Ascending aorta (tissue), 2 donors: ENCODE measurements around the gene CSNK1G1. TPM values are rescaled to one million over a fixed set of nuclear protein-coding genes. Genes with fewer than 3 reads are reported as not detected.
"Not testable (repeated sequence)": the region's sequence is repeated elsewhere in the genome, so short reads cannot be mapped to it uniquely, and the experiment has no call there.

Experiments
- DNase-seq, 2 donors: peaks; one replicate each; pipeline ENCODE4 v3.0.0-alpha.2; 2019; ENCODE audit warnings: low spot score in 2 of 2
- H3K27ac ChIP-seq, 2 donors: fragments of 200-600 bp; sonication (generic); one replicate each; pipeline ENCODE4 v1.5.1; 2016 to 2017; ENCODE audit warnings: mild to moderate bottlenecking in 1 of 2
- H3K27me3 ChIP-seq: fragments of 200-600 bp; sonication (generic); one replicate; pipeline ENCODE4 v1.5.1; 2017
- H3K36me3 ChIP-seq, 2 donors: fragments of 200-600 bp; sonication (generic); one replicate each; pipeline ENCODE4 v1.5.1; 2016
- H3K4me1 ChIP-seq, 2 donors: fragments of 200-600 bp; sonication (generic); one replicate each; pipeline ENCODE4 v1.5.1; 2016 to 2017; ENCODE audit warnings: mild to moderate bottlenecking in 1 of 2
- H3K4me3 ChIP-seq, 2 donors: fragments of 200-600 bp; sonication (generic); one replicate each; pipeline ENCODE4 v1.5.1; 2016 to 2017; ENCODE audit warnings: mild to moderate bottlenecking in 1 of 2
- H3K9me3 ChIP-seq, 2 donors: fragments of 200-600 bp; sonication (generic); one replicate each; pipeline ENCODE4 v1.5.1; 2016
- CTCF ChIP-seq, 3 experiments: fragments of 200-600 bp in 2 of 3; fragments of 450-650 bp in 1 of 3; sonication (generic) in 2 of 3; IDR thresholded peaks; one replicate each; pipeline ENCODE4 v1.5.1; 2016 to 2019; ENCODE audit warnings: antibody characterized with exemption in 3 of 3, mild to moderate bottlenecking in 1 of 3, moderate library complexity in 1 of 3
- intact Hi-C: fragments of 100-400 bp; cut with DNase I; formaldehyde crosslinking; loops from one replicate; pipeline ENCODE4 v1.15.1; 2023
- total RNA-seq: library from RNA; depleted of rRNA; stranded (reverse); fragments of >200 nt; gene quantifications from one replicate; pipeline ENCODE4 v1.1.0, GENCODE V29; 2016

CSNK1G1 gene
- total RNA-seq, 1 donor from 2014 or later: 12.9 TPM

GRCh38 chr15:64282701-64283100 is 73.3 kb downstream of the CSNK1G1 start:
- H3K27me3 ChIP-seq: no peaks in the 10 kb centered on the region
- no peak overlapping the region for H3K27ac ChIP-seq
- DNase-seq: no peak
- H3K36me3 ChIP-seq: no peaks in the 10 kb centered on the region
- no peaks in the 10 kb centered on the region for H3K9me3 ChIP-seq
- TF ChIP-seq CTCF (IDR thresholded peaks at IDR 0.05): no peak
- no peaks in the 10 kb centered on the region for H3K4me1 ChIP-seq
- intact Hi-C loops: no loop called here
- H3K4me3 ChIP-seq: no peak overlapping the region

GRCh38 chr15:64279131-64279530 is 76.8 kb downstream of the CSNK1G1 start:
- Histone ChIP-seq H3K4me3 (no peak overlapping the region), H3K36me3 (no peaks in the 10 kb centered on the region), H3K4me1 (no peaks in the 10 kb centered on the region), H3K27me3 (no peaks in the 10 kb centered on the region), H3K27ac (no peak overlapping the region), H3K9me3 (no peaks in the 10 kb centered on the region)
- no peak for DNase-seq
- TF ChIP-seq CTCF (IDR thresholded peaks at IDR 0.05): no peak
- intact Hi-C loops: no loop called here

GRCh38 chr15:64275934-64276333 is 80.0 kb downstream of the CSNK1G1 start:
- Histone ChIP-seq H3K9me3 (no peaks in the 10 kb centered on the region), H3K27me3 (no peaks in the 10 kb centered on the region), H3K36me3 (no peaks in the 10 kb centered on the region), H3K4me1 (no peaks in the 10 kb centered on the region), H3K4me3 (no peak overlapping the region), H3K27ac (no peak overlapping the region)
- no peak for TF ChIP-seq CTCF (IDR thresholded peaks at IDR 0.05)
- DNase-seq: no peak
- intact Hi-C loops: no loop called here

GRCh38 chr15:64274341-64274950 is 81.5 kb downstream of the CSNK1G1 start:
- no peak for DNase-seq
- intact Hi-C loops: no loop called here
- Histone ChIP-seq H3K27ac (no peak overlapping the region), H3K4me1 (no peaks in the 10 kb centered on the region), H3K9me3 (no peaks in the 10 kb centered on the region), H3K4me3 (no peak overlapping the region), H3K36me3 (no peaks in the 10 kb centered on the region), H3K27me3 (no peaks in the 10 kb centered on the region)
- TF ChIP-seq CTCF (IDR thresholded peaks at IDR 0.05): no peak

- H3K4me1 ChIP-seq: no peaks in the 10 kb centered on the region
- no peaks in the 10 kb centered on the region for H3K27me3 ChIP-seq
- no peak for TF ChIP-seq CTCF (IDR thresholded peaks at IDR 0.05)
- H3K27ac ChIP-seq: no peak overlapping the region
- intact Hi-C loops: no loop called here
- DNase-seq: no peak
- no peak overlapping the region for H3K4me3 ChIP-seq
- no peaks in the 10 kb centered on the region for H3K36me3 ChIP-seq
- H3K9me3 ChIP-seq: no peaks in the 10 kb centered on the region
These were observed 88.5 kb downstream of the CSNK1G1 start for GRCh38 chr15:64267331-64267973.

- H3K9me3 ChIP-seq, DNase-seq, intact Hi-C loops: not testable (repeated sequence)
These were observed 90.8 kb downstream of the CSNK1G1 start for GRCh38 chr15:64265188-64265587.

More at GRCh38 chr15:64265188-64265587, 90.8 kb downstream of the CSNK1G1 start:
- not testable (repeated sequence) for H3K36me3 ChIP-seq, H3K27me3 ChIP-seq, H3K27ac ChIP-seq, H3K4me1 ChIP-seq, H3K4me3 ChIP-seq
